Upper lobe of left lung (tissue), 6 donors: ENCODE measurements around the gene ZNF12. TPM values are rescaled to one million over a fixed set of nuclear protein-coding genes. Genes with fewer than 3 reads are reported as not detected.

Experiments used
- ATAC-seq, 2 donors: fragments of 200-7000 bp; cut with Tn5 transposase; one replicate each; pipeline ENCODE4 v1.9.1; 2022; ENCODE audit warnings: mild to moderate bottlenecking in 2 of 2, moderate library complexity in 2 of 2; ENCODE audit not compliant: low FRiP score in 2 of 2
- DNase-seq, 2 donors: peaks; one replicate each; pipeline ENCODE4 v3.0.0-alpha.2; 2019 to 2020
- H3K27ac ChIP-seq, 4 donors: fragments of 200-600 bp; sonication (generic); one replicate each; pipeline ENCODE4 v1.5.1; 2016 to 2019
- H3K27me3 ChIP-seq, 4 donors: fragments of 200-600 bp; sonication (generic); one replicate each; pipeline ENCODE4 v1.5.1; 2017 to 2019
- H3K36me3 ChIP-seq, 4 donors: fragments of 200-600 bp; sonication (generic); one replicate each; pipeline ENCODE4 v1.5.1; 2016 to 2019
- H3K4me1 ChIP-seq, 4 donors: fragments of 200-600 bp; sonication (generic); one replicate each; pipeline ENCODE4 v1.5.1; 2018 to 2019
- H3K4me3 ChIP-seq, 4 donors: fragments of 200-600 bp; sonication (generic); one replicate each; pipeline ENCODE4 v1.5.1; 2017 to 2019; ENCODE audit warnings: mild to moderate bottlenecking in 2 of 4, moderate library complexity in 1 of 4
- H3K9me3 ChIP-seq, 4 donors: fragments of 200-600 bp; sonication (generic); one replicate each; pipeline ENCODE4 v1.5.1; 2018 to 2019
- CTCF ChIP-seq, 6 experiments: fragments of 450-650 bp in 4 of 6; fragments of 200-600 bp in 2 of 6; sonication (generic) in 2 of 6; IDR thresholded peaks; one replicate each; pipeline ENCODE4 v1.5.1; 2016 to 2019; ENCODE audit warnings: antibody characterized with exemption in 6 of 6
- EP300 ChIP-seq, 4 donors: sonication (generic); formaldehyde crosslinking; IDR thresholded peaks; one replicate each; pipeline ENCODE4 v1.5.1; 2017; ENCODE audit warnings: antibody characterized with exemption in 4 of 4, control low read depth in 2 of 4
- POLR2A ChIP-seq, 4 donors: fragments of 450-650 bp; IDR thresholded peaks; one replicate each; pipeline ENCODE4 v1.5.1; 2016 to 2017; ENCODE audit warnings: antibody characterized with exemption in 4 of 4, mild to moderate bottlenecking in 2 of 4
- POLR2AphosphoS5 ChIP-seq, 2 donors: sonication (generic); formaldehyde crosslinking; IDR thresholded peaks; one replicate each; pipeline ENCODE4 v1.5.1; 2017; ENCODE audit warnings: antibody characterized with exemption in 2 of 2
- WGBS, 2 donors: methylation state at CpG; one replicate each; pipeline ENCODE4 v1.1.5; 2017 to 2018; 5-methylcytosine and 5-hydroxymethylcytosine counted together
- total RNA-seq, 6 donors: library from RNA; depleted of rRNA in 4 of 6; stranded (reverse); fragments of >200 nt in 4 of 6; gene quantifications; one replicate each; pipeline versions ENCODE4 v1.1.0 to v1.2.1, GENCODE V29; 2016 to 2021
- donor health status: DM: no; HTN: no; CAD: no; lungs with moderate emphysema.
- donor health status: DM: no; HTN: yes; CAD: no; lungs with severe emphysema.

The ZNF12 gene
- total RNA-seq, 6 donors from 2014 or later: 15.8 to 28.5 (median 23.9) TPM

GRCh38 chr7:6656413-6656812, 50.3 kb downstream of the ZNF12 start:
- 96 to 97% methylated on average over 7 to 9 of the region's 9 CpGs for WGBS, 2 donors
- Histone ChIP-seq H3K36me3 (peaks cover 13 to 43% (median 32%) of the 10 kb centered on the region in 4 donors), H3K27ac (no peak overlapping the region), H3K9me3 (peaks cover 0 to 15% (median 0%) of the 10 kb centered on the region in 4 donors), H3K4me1 (no peaks in the 10 kb centered on the region), H3K4me3 (no peak overlapping the region), H3K27me3 (no peaks in the 10 kb centered on the region)
- DNase-seq: no peak
- no peak for ATAC-seq
- TF ChIP-seq CTCF (IDR thresholded peaks at IDR 0.05) (no peak), POLR2A (IDR thresholded peaks at IDR 0.05) (no peak), POLR2AphosphoS5 (IDR thresholded peaks at IDR 0.05) (no peak), EP300 (IDR thresholded peaks at IDR 0.05) (no peak)

GRCh38 chr7:6655636-6656385, 50.9 kb downstream of the ZNF12 start:
- H3K4me3 ChIP-seq: no peak overlapping the region
- H3K9me3 ChIP-seq: peaks cover 0 to 15% (median 0%) of the 10 kb centered on the region in 4 donors
- 94 to 98% methylated on average over 12 to 15 of the region's 17 CpGs for WGBS, 2 donors
- ATAC-seq: no peak
- peaks cover 13 to 49% (median 37%) of the 10 kb centered on the region in 4 donors for H3K36me3 ChIP-seq
- H3K27ac ChIP-seq: no peak overlapping the region
- H3K27me3 ChIP-seq: no peaks in the 10 kb centered on the region
- H3K4me1 ChIP-seq: no peaks in the 10 kb centered on the region
- DNase-seq: no peak
- no peak for TF ChIP-seq CTCF (IDR thresholded peaks at IDR 0.05)

GRCh38 chr7:6654842-6655610, 51.7 kb downstream of the ZNF12 start:
- Histone ChIP-seq H3K27ac (no peak overlapping the region), H3K4me3 (no peak overlapping the region), H3K9me3 (peaks cover 0 to 15% (median 0%) of the 10 kb centered on the region in 4 donors), H3K27me3 (no peaks in the 10 kb centered on the region), H3K4me1 (no peaks in the 10 kb centered on the region), H3K36me3 (peaks cover 13 to 57% (median 44%) of the 10 kb centered on the region in 4 donors)
- no peak for ATAC-seq
- peak in 1 of 2 donors; percentile 70 for DNase-seq
- WGBS, 2 donors: 93 to 97% methylated on average over 44 to 47 of the region's 48 CpGs
- TF ChIP-seq POLR2AphosphoS5 (IDR thresholded peaks at IDR 0.05) (no peak), CTCF (IDR thresholded peaks at IDR 0.05) (no peak), POLR2A (IDR thresholded peaks at IDR 0.05) (no peak), EP300 (IDR thresholded peaks at IDR 0.05) (no peak)

- no peak overlapping the region for H3K27ac ChIP-seq
- peaks cover 13 to 63% (median 51%) of the 10 kb centered on the region in 4 donors for H3K36me3 ChIP-seq
These were observed 52.5 kb downstream of the ZNF12 start for GRCh38 chr7:6654113-6654841.

More at GRCh38 chr7:6654113-6654841, 52.5 kb downstream of the ZNF12 start:
- DNase-seq: peak in 1 of 2 donors; percentile 74
- ATAC-seq: no peak
- WGBS, 2 donors: 96 to 97% methylated on average over 47 to 88 of the region's 94 CpGs
- Histone ChIP-seq H3K4me3 (no peak overlapping the region), H3K9me3 (peaks cover 0 to 15% (median 0%) of the 10 kb centered on the region in 4 donors), H3K27me3 (no peaks in the 10 kb centered on the region), H3K4me1 (no peaks in the 10 kb centered on the region)
- TF ChIP-seq POLR2AphosphoS5 (IDR thresholded peaks at IDR 0.05) (no peak), CTCF (IDR thresholded peaks at IDR 0.05) (no peak), POLR2A (IDR thresholded peaks at IDR 0.05) (no peak), EP300 (IDR thresholded peaks at IDR 0.05) (no peak)
